Erythroblast (primary cell): ENCODE measurements around the gene PARP9.

Experiments
- GATA1 ChIP-seq: IDR thresholded peaks from 2 replicates; pipeline ENCODE4 v1.6.1; 2011; ENCODE audit warnings: low read depth, mild to moderate bottlenecking, control low read depth, low read length, moderate library complexity
- POLR2A ChIP-seq: IDR thresholded peaks from 2 replicates; pipeline ENCODE4 v1.6.1; 2011; ENCODE audit warnings: mild to moderate bottlenecking, low read length

DNA sequence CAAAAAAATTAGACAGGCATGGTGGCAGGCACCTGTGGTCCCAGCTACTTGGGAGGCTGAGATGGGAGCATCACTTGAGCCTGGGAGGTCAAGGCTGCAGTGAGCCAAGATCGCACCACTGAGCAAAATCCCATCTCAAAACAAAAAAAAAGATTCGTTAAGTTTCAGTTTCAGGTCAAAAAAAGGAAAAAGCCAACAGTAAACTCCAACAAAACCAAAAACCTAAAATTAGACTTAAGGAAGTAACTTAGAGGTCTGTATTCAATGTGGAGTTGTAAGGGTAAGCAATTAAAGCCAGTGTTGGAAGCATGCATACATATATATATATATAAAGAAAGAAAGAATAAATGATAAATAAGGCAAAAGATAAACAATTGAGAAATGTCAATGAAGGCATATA lies 61.2 kb downstream of the PARP9 start:
- TF ChIP-seq GATA1: no peak
- no peak for TF ChIP-seq POLR2A
